CD14-positive monocyte (primary cell): ENCODE results near the gene CDT1. TPM values are rescaled to one million over a fixed set of nuclear protein-coding genes. Genes with fewer than 3 reads are reported as not detected.

Experiments used
- DNase-seq, 3 donors: peaks; one replicate each; pipeline ENCODE4 v3.0.0-alpha.2; 2011 to 2022
- H2AFZ ChIP-seq: 2 replicates; pipeline ENCODE4 v1.6.0; 2012; ENCODE audit warnings: mild to moderate bottlenecking, low read depth, low read length, inconsistent platforms; ENCODE audit not compliant: insufficient read depth, poor library complexity, severe bottlenecking
- H3K27ac ChIP-seq, 2 donors: 1 replicate in 1 of 2; 2 replicates in 1 of 2; pipeline ENCODE4 v1.5.1; 2012 to 2013; ENCODE audit warnings: low read length in 2 of 2, control low read depth in 1 of 2, inconsistent platforms in 1 of 2, low read depth in 1 of 2, mild to moderate bottlenecking in 1 of 2
- H3K27me3 ChIP-seq, 2 donors: one replicate each; pipeline versions ENCODE4 v1.6.0 to v1.6.1; 2011 to 2013; ENCODE audit warnings: low read length in 2 of 2; ENCODE audit not compliant: control insufficient read depth in 2 of 2, insufficient read depth in 2 of 2
- H3K36me3 ChIP-seq, 2 donors: replicated peaks in 1 of 2; 1 replicate in 1 of 2; 2 replicates in 1 of 2; pipeline versions ENCODE4 v1.5.1 to v1.6.1; 2012 to 2013; ENCODE audit warnings: low read length in 2 of 2, control low read depth in 1 of 2, inconsistent platforms in 1 of 2, mild to moderate bottlenecking in 1 of 2; ENCODE audit not compliant: insufficient read depth in 2 of 2, control insufficient read depth in 1 of 2
- H3K4me1 ChIP-seq, 2 donors: 1 replicate in 1 of 2; 2 replicates in 1 of 2; pipeline versions ENCODE4 v1.5.1 to v1.6.1; 2012 to 2013; ENCODE audit warnings: low read length in 2 of 2, control low read depth in 1 of 2, inconsistent platforms in 1 of 2, mild to moderate bottlenecking in 1 of 2, moderate library complexity in 1 of 2; ENCODE audit not compliant: insufficient read depth in 2 of 2, control insufficient read depth in 1 of 2
- H3K4me2 ChIP-seq: replicated peaks from 2 replicates; pipeline ENCODE3; 2012; ENCODE audit warnings: low read length, moderate library complexity, mild to moderate bottlenecking; ENCODE audit not compliant: poor library complexity, severe bottlenecking; ENCODE audit errors: extremely low read depth
- H3K4me3 ChIP-seq, 3 experiments: fragments of 200-600 bp in 1 of 3; sonication (generic) in 1 of 3; replicated peaks in 1 of 3; 1 replicate in 2 of 3; 2 replicates in 1 of 3; pipeline ENCODE4 v1.5.1; 2011 to 2013; ENCODE audit warnings: low read length in 3 of 3, mild to moderate bottlenecking in 3 of 3, control low read depth in 2 of 3, low read depth in 2 of 3, inconsistent platforms in 1 of 3, moderate library complexity in 1 of 3
- H3K79me2 ChIP-seq: 2 replicates; pipeline ENCODE4 v1.6.0; 2012; ENCODE audit warnings: mild to moderate bottlenecking, control low read depth, inconsistent platforms, low read length, moderate library complexity; ENCODE audit not compliant: insufficient read depth
- H3K9ac ChIP-seq: 2 replicates; pipeline ENCODE4 v1.6.0; 2017; ENCODE audit warnings: low read length, mild to moderate bottlenecking; ENCODE audit not compliant: insufficient read depth, poor library complexity, severe bottlenecking
- H3K9me3 ChIP-seq, 2 donors: replicated peaks in 1 of 2; 1 replicate in 1 of 2; 2 replicates in 1 of 2; pipeline versions ENCODE4 v1.5.1 to v1.6.1; 2012 to 2013; ENCODE audit warnings: low read length in 2 of 2, control low read depth in 1 of 2; ENCODE audit not compliant: control insufficient read depth in 1 of 2, insufficient read depth in 1 of 2
- H4K20me1 ChIP-seq: 2 replicates; pipeline ENCODE4 v1.6.0; 2012; ENCODE audit warnings: mild to moderate bottlenecking, low read length, control low read depth, moderate library complexity; ENCODE audit not compliant: insufficient read depth
- H3K27ac Mint-ChIP-seq, 7 donors: one replicate each; pipeline ENCODE4 v1.8.0; 2020; ENCODE audit warnings: mild to moderate bottlenecking in 7 of 7, mixed read lengths in 7 of 7, moderate library complexity in 6 of 7, inconsistent platforms in 2 of 7
- H3K27me3 Mint-ChIP-seq, 3 donors: one replicate each; pipeline ENCODE4 v1.8.0; 2021 to 2022; ENCODE audit warnings: low read depth in 3 of 3, mild to moderate bottlenecking in 3 of 3, mixed read lengths in 3 of 3, moderate library complexity in 3 of 3, inconsistent platforms in 1 of 3
- H3K36me3 Mint-ChIP-seq, 2 donors: one replicate each; pipeline ENCODE4 v1.8.0; 2020; ENCODE audit warnings: mixed read lengths in 2 of 2, inconsistent platforms in 1 of 2, mild to moderate bottlenecking in 1 of 2
- H3K4me1 Mint-ChIP-seq: one replicate; pipeline ENCODE4 v1.8.0; 2020; ENCODE audit warnings: mild to moderate bottlenecking, mixed read lengths
- H3K4me3 Mint-ChIP-seq, 2 donors: one replicate each; pipeline ENCODE4 v1.8.0; 2020; ENCODE audit warnings: mild to moderate bottlenecking in 2 of 2, mixed read lengths in 2 of 2, moderate library complexity in 1 of 2
- H3K9me3 Mint-ChIP-seq, 7 donors: one replicate each; pipeline ENCODE4 v1.8.0; 2020 to 2022; ENCODE audit warnings: mixed read lengths in 7 of 7, mild to moderate bottlenecking in 6 of 7, moderate library complexity in 6 of 7, inconsistent platforms in 2 of 7
- CTCF ChIP-seq: fragments of 200-600 bp; IDR thresholded peaks from one replicate; pipeline ENCODE4 v1.8.0; 2022; ENCODE audit warnings: antibody characterized with exemption, mild to moderate bottlenecking
- WGBS: methylation state at CpG from one replicate; pipeline ENCODE4 v1.1.5; 2013; ENCODE audit warnings: missing lambda C conversion rate; ENCODE audit not compliant: insufficient coverage; 5-methylcytosine and 5-hydroxymethylcytosine counted together
- intact Hi-C, 2 donors: fragments of 100-400 bp; cut with micrococcal nuclease; formaldehyde crosslinking; loops; one replicate each; pipeline versions ENCODE4 v1.15.0 to v1.15.1; 2023
- polyA plus RNA-seq, 3 donors: library from polyadenylated mRNA; depleted of rRNA in 1 of 3; unstranded in 2 of 3; stranded (reverse) in 1 of 3; fragments of 300-500 nt in 2 of 3; fragments of >200 nt in 1 of 3; fragmentation: Illumina TruSeq in 2 of 3; gene quantifications; 1 replicate in 2 of 3; 2 replicates in 1 of 3; pipeline ENCODE4 v1.2.3, GENCODE V29; 2012 to 2021

Gene CDT1
- polyA plus RNA-seq, 3 donors, result 0.07 to 0.24 (median 0.16) TPM

GRCh38 chr16:88754912-88755744 is 48.5 kb upstream of the CDT1 start:
- Mint-ChIP-seq H3K27me3 (peaks cover 0 to 2% (median 2%) of the 10 kb centered on the region in 3 donors), H3K4me3 (no peak overlapping the region), H3K9me3 (peaks cover 0 to 1% (median 0%) of the 10 kb centered on the region in 7 donors), H3K36me3 (peaks cover 14 to 34% of the 10 kb centered on the region in 2 donors), H3K4me1 (peaks cover 24% of the 10 kb centered on the region), H3K27ac (peak overlapping the region in 2 of 7 donors; percentile 36 to 63)
- H3K36me3 ChIP-seq, result peaks cover 28 to 41% of the 10 kb centered on the region in 2 donors
- H3K79me2 ChIP-seq, result peaks cover 96% of the 10 kb centered on the region
- H3K9me3 ChIP-seq, result no peaks in the 10 kb centered on the region
- no peak overlapping the region for H3K4me3 ChIP-seq
- H3K4me2 ChIP-seq, result no peak overlapping the region
- H3K9ac ChIP-seq, result no peak overlapping the region
- H3K27me3 ChIP-seq, result no peaks in the 10 kb centered on the region
- intact Hi-C loops, result no loop called here
- no peak overlapping the region for H3K27ac ChIP-seq
- H4K20me1 ChIP-seq, result peaks cover 98% of the 10 kb centered on the region
- WGBS, result 87% methylated on average over 30 of the region's 42 CpGs
- no peak overlapping the region for H2AFZ ChIP-seq
- peak in 1 of 3 donors; percentile 8 for DNase-seq
- peaks cover 0 to 13% of the 10 kb centered on the region in 2 donors for H3K4me1 ChIP-seq
- no peak for TF ChIP-seq CTCF

- no peak for TF ChIP-seq CTCF
- H3K4me3 ChIP-seq, result no peak overlapping the region
- Mint-ChIP-seq H3K4me3 (no peak overlapping the region), H3K9me3 (peaks cover 0 to 1% (median 0%) of the 10 kb centered on the region in 7 donors), H3K36me3 (peaks cover 14 to 37% of the 10 kb centered on the region in 2 donors), H3K4me1 (peaks cover 27% of the 10 kb centered on the region), H3K27me3 (peaks cover 0 to 2% (median 2%) of the 10 kb centered on the region in 3 donors), H3K27ac (peak overlapping the region in 1 of 7 donors; percentile 41)
- H3K9ac ChIP-seq, result no peak overlapping the region
- H3K27me3 ChIP-seq, result no peaks in the 10 kb centered on the region
- H2AFZ ChIP-seq, result no peak overlapping the region
- 89% methylated on average over 23 of the region's 23 CpGs for WGBS
- H3K27ac ChIP-seq, result no peak overlapping the region
- peaks cover 97% of the 10 kb centered on the region for H3K79me2 ChIP-seq
- intact Hi-C loops, result no loop called here
- DNase-seq, result no peak
- H3K9me3 ChIP-seq, result no peaks in the 10 kb centered on the region
- peaks cover 28 to 42% of the 10 kb centered on the region in 2 donors for H3K36me3 ChIP-seq
- H3K4me2 ChIP-seq, result no peak overlapping the region
- peaks cover 0 to 17% of the 10 kb centered on the region in 2 donors for H3K4me1 ChIP-seq
- H4K20me1 ChIP-seq, result peaks cover 98% of the 10 kb centered on the region
Observed at GRCh38 chr16:88755745-88756443, 47.7 kb upstream of the CDT1 start.
